Measurements from ENCODE around the gene STAC3.

Gene STAC3

GRCh38 chr12:57210461-57210860 lies 40.5 kb downstream of the STAC3 start:
- DNase-seq, result no peak

DNA sequence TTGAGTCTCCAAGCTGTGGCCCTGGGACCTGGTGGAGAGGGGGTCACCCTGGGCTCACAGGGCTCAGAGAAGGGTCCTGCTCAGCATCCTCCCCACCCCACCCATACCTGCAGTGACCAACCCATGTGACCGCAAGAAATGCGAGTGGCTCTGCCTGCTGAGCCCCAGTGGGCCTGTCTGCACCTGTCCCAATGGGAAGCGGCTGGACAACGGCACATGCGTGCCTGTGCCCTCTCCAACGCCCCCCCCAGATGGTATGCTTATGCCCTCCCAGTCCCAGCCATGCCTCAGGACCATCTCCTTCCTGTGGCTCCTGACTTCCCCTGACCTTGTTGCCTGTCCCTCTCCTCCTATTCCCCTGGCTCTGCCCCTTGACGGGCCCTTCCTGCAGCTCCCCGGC lies 41.1 kb downstream of the STAC3 start:
- DNase-seq, result no peak

DNA sequence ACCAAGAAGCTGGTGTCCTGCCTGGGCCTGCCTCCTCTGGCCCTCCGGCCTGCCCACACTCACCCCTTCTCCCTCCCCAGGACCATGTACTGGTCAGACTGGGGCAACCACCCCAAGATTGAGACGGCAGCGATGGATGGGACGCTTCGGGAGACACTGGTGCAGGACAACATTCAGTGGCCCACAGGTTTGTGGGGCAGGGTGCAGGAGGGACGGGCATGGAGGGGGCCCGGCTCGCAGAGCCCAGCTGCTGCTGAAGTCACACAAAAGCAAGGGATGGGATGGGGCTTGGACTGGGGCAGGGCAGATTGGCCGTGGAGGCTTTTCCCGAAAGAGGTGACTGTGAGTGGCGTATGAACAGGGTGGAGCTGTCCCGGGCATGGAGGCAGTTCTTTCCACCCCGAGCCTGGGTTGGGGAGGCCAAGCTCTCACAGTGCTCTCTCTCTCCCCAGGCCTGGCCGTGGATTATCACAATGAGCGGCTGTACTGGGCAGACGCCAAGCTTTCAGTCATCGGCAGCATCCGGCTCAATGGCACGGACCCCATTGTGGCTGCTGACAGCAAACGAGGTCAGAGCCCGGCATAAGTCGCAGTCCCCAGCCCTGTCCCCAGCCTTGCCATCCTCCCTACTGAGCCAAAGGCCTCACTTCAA lies 42.2 kb downstream of the STAC3 start:
- DNase-seq, result no peak

DNA sequence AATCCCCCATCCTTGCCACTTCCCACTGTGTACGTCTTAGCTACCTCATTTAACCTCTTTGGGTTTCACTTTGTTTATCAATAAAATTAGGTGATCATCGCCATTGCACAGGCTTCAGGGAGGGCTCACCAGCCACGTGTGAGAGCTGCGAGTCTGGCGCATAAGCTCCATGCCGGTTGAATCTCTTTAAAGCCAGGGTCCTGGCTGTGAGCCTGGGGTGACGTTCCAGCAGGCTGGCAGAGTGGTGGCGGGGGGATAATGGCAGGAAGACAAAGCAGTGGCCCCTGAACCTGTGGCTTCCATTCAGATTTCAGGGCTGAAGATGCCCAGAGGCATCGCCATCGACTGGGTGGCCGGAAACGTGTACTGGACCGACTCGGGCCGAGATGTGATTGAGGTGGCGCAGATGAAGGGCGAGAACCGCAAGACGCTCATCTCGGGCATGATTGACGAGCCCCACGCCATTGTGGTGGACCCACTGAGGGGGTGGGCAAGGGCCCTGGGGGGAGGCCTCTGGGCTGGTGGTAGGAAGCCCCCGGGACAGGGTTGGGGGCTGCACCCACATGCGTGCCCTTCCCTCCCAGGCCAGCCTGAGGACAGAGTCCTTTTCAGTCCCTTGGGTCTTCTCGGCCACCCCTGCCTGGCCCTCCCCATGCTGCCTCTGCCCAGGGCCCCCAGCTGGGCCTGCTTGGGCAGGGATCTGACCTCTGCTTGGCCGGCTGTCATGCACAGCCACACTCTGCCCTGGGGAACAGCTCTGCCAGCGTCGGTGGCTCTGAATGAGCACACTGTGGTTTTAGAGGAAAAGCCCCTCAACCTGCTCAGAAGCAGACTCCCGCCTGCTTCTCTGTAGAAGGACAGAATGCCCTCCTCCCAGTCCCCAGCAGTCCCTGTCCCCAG lies 43.0 kb downstream of the STAC3 start:
- no peak for DNase-seq

DNA sequence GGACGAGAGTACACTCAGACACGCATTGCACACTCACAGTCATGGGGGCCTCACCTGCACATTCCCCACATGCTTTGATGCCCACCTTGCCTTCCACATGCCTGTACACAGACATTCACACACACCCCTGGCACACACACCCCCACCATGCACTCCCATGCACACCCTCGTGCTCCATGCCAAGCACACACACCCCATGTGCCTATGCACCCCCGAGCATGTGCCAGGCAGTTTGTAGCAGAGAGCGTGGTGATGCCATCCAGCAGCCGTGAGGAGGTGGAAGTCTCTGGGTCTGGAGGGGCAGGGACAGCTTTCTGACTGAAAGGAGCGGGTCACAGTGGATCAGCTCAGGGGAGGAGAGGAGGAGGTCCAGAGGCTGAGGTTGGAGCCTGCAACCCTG lies 45.1 kb downstream of the STAC3 start:
- DNase-seq, result no peak

- no peak for DNase-seq
Observed at GRCh38 chr12:57205186-57205585, 45.8 kb downstream of the STAC3 start.

GRCh38 chr12:57204454-57204853 lies 46.5 kb downstream of the STAC3 start:
- DNase-seq, result no peak

DNA sequence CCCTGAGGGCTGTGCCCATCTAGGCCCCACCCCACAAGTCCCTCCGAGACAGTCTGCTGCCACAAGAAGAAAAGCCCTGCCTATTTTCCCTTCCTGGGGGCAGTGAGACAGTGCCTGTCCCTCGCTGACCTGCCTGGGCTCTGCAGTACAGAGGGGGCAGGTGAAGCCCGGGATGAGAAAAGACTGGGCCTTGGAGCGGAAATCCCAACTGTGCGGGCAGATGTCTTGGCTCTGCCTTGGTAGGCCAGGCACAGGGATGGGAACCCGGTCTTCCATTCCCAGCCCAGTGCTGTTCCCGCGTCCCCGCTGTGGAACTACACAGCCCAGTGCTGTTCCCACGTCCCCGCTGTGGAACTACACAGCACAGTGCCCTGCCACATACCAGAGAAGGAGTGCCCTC lies 47.2 kb downstream of the STAC3 start:
- DNase-seq, result no peak

- no peak for DNase-seq
Observed at GRCh38 chr12:57203201-57203600, 47.8 kb downstream of the STAC3 start.

DNA sequence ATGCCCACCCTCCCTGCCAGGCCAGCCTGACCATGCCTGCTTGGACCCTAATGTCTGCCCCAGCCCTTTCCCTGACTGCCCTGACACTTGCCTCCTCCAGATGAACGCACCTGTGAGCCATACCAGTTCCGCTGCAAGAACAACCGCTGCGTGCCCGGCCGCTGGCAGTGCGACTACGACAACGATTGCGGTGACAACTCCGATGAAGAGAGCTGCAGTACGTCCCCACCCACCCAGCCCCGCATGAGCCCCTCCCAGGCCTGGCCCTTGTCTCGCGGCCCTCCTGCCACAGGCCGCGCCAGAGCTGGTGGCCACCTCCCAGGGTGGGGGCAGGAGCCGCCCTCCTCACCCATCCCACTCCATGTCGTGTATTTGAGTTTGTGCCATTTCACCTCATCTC lies 48.7 kb downstream of the STAC3 start:
- DNase-seq, result no peak

DNA sequence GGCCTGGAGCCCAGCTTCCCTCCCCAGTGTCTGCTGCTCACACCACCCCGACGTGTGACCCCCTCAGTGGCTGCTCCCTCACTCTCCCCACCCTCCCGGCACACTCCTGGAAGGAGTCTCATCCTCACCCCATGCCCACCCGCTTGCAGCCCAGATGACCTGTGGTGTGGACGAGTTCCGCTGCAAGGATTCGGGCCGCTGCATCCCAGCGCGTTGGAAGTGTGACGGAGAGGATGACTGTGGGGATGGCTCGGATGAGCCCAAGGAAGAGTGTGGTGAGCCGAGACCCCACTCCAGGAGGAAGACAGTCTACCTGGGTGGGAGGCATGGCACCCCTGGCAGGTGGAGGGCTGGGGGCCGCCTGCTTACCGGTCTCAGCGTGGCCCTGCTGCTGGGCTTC lies 49.4 kb downstream of the STAC3 start:
- DNase-seq, result no peak

DNA sequence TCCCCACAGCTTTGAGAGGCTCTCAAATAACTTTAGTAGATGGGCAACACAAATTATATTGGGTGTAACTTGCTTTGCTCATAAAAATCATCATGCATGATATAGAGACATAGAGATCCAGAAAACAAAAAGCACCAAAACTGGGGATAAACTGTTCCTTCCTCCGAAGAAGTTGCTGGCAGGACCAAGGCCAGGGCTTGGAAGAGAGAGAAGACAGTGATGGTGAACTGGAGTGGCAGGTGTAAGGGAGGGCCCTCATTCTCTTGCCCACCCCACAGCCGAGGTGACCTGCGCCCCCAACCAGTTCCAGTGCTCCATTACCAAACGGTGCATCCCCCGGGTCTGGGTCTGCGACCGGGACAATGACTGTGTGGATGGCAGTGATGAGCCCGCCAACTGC lies 49.8 kb downstream of the STAC3 start:
- no peak for DNase-seq

DNA sequence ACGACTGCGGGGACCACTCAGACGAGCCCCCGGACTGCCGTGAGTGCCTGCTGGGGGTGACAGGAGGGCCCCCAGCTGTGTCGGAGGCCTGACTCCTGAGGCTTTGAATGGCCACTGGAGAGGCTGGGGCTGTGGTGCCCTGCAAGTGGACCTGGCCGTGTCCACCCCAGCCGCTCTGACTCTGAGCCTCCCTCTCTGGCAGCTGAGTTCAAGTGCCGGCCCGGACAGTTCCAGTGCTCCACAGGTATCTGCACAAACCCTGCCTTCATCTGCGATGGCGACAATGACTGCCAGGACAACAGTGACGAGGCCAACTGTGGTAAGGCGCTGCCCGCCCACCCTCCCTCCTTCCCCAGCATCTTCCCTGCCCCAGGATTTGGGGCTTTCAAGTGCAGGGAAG lies 50.5 kb downstream of the STAC3 start:
- DNase-seq, result no peak

GRCh38 chr12:57199191-57199590 lies 51.8 kb downstream of the STAC3 start:
- no peak for DNase-seq

- DNase-seq, result no peak
Observed at GRCh38 chr12:57198329-57198728, 52.7 kb downstream of the STAC3 start.

DNA sequence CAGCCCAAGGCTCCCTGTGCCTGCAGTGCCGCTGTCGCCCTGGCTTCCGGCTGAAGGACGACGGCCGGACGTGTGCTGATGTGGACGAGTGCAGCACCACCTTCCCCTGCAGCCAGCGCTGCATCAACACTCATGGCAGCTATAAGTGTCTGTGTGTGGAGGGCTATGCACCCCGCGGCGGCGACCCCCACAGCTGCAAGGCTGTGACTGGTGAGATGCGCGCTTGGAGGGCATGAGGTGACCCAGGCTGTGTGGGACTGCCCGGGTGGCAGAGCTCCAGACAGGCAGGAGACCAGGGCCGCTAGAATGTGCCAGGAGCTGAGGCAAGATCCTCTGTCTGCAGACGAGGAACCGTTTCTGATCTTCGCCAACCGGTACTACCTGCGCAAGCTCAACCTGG lies 54.0 kb downstream of the STAC3 start:
- no peak for DNase-seq

GRCh38 chr12:57196439-57196838 lies 54.5 kb downstream of the STAC3 start:
- no peak for DNase-seq

- no peak for DNase-seq
Observed at GRCh38 chr12:57195611-57196371, 55.2 kb downstream of the STAC3 start.

GRCh38 chr12:57195186-57195585 lies 55.8 kb downstream of the STAC3 start:
- no peak for DNase-seq

DNA sequence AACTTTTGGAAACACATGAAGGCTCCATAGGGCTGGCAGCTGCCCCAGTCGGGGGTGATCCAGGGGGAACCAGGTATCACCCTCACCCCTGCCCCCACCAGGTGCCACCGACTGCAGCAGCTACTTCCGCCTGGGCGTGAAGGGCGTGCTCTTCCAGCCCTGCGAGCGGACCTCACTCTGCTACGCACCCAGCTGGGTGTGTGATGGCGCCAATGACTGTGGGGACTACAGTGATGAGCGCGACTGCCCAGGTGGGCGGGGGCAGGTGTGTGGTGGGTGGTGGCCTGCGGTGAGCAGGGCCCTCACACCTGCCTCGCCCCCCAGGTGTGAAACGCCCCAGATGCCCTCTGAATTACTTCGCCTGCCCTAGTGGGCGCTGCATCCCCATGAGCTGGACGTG lies 56.7 kb downstream of the STAC3 start:
- no peak for DNase-seq

DNA sequence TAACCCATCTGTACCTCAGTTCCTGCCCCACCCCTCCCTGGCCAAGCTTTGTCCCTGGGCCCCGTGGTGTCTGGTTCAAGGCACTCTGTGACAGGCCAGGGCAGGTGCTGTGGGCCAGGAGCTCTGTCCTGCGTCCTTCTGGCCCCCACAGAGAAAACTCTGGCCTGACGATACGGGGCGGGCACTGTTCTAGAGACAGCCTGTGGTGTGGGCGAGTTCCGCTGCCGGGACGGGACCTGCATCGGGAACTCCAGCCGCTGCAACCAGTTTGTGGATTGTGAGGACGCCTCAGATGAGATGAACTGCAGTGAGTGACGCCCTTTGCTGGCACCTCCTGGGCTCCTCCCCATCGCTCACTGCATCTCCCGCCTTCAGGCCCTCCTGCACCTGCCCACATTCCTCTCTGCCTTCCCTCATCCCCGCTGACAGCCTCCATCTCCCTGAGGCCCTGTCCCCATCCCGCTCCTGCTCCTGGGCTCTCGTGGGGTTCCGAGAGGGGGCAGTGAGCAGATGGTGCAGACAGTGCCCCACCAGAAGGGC lies 57.2 kb downstream of the STAC3 start:
- DNase-seq, result no peak

All from NCI-H1436 treated with DMSO at 0.1 percent for 48 hours (cell line).